ENCODE measurements around the gene TPT1.
A peak's percentile ranks its signal among the peaks of the same experiment; 100 is the strongest.

The TPT1 gene

GRCh38 chr13:45372189-45373161 lies 31.5 kb upstream of the TPT1 start:
- DNase-seq (ENCODE audit: low read depth, low spot score): no peak
- no peaks in the 10 kb centered on the region for H3K9me3 ChIP-seq (ENCODE audit: insufficient read depth, low read length)
- peaks cover 4% of the 10 kb centered on the region for H3K4me1 ChIP-seq (ENCODE audit: insufficient read depth, insufficient read length)
- no peak for TF ChIP-seq YY1 (IDR thresholded peaks at IDR 0.05; ENCODE audit: insufficient read depth, insufficient read length)
- TF ChIP-seq SUZ12 (IDR thresholded peaks at IDR 0.05; ENCODE audit: extremely low read depth, insufficient read depth, insufficient read length): no peak
- no peak for TF ChIP-seq ZNF274 (IDR thresholded peaks at IDR 0.05; ENCODE audit: low read depth, low read length)
- H3K9ac ChIP-seq (ENCODE audit: insufficient read length, low read depth): no peak overlapping the region
- H3K4me3 ChIP-seq (ENCODE audit: insufficient read length, low read depth): no peak overlapping the region
- H3K27me3 ChIP-seq (ENCODE audit: insufficient read depth, insufficient read length): no peaks in the 10 kb centered on the region
- peaks cover 6% of the 10 kb centered on the region for H3K36me3 ChIP-seq (ENCODE audit: insufficient read depth, insufficient read length, low read length)

DNA sequence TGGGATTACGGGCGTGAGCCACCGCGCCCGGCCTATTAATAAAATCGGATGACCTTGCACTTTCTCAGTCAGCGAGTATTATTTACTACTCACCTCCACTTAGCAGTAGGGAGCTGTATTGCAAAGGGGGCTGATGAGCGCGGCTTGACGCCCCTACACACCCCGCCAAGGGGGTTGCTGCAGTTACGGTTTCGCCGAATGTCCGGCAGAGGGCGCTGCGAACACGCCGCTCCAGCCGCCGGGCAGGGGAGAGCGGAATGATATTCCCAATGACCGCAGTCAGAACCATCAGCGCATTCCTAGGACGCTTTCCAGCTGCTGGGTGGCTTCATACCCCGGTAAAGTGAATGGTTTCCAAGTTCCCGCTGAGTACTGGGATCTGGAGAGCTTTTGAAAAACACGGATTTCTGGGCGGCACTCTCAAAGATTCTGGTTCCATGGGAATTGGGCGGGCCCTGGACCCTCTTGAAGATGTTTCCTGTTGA lies 30.0 kb upstream of the TPT1 start:
- H3K36me3 ChIP-seq (ENCODE audit: insufficient read depth, insufficient read length, low read length): peaks cover 6% of the 10 kb centered on the region
- no peak overlapping the region for H3K4me3 ChIP-seq (ENCODE audit: insufficient read length, low read depth)
- TF ChIP-seq YY1 (IDR thresholded peaks at IDR 0.05; ENCODE audit: insufficient read depth, insufficient read length) (no peak), SUZ12 (IDR thresholded peaks at IDR 0.05; ENCODE audit: extremely low read depth, insufficient read depth, insufficient read length) (no peak), ZNF274 (IDR thresholded peaks at IDR 0.05; ENCODE audit: low read depth, low read length) (no peak)
- H3K4me1 ChIP-seq (ENCODE audit: insufficient read depth, insufficient read length): peaks cover 4% of the 10 kb centered on the region
- H3K9ac ChIP-seq (ENCODE audit: insufficient read length, low read depth): no peak overlapping the region
- no peaks in the 10 kb centered on the region for H3K27me3 ChIP-seq (ENCODE audit: insufficient read depth, insufficient read length)
- H3K9me3 ChIP-seq (ENCODE audit: insufficient read depth, low read length): no peaks in the 10 kb centered on the region
- peak; percentile 68 for DNase-seq (ENCODE audit: low read depth, low spot score)

- Histone ChIP-seq H3K4me3 (ENCODE audit: insufficient read length, low read depth) (no peak overlapping the region), H3K4me1 (ENCODE audit: insufficient read depth, insufficient read length) (peaks cover 4% of the 10 kb centered on the region), H3K9ac (ENCODE audit: insufficient read length, low read depth) (no peak overlapping the region), H3K27me3 (ENCODE audit: insufficient read depth, insufficient read length) (no peaks in the 10 kb centered on the region), H3K9me3 (ENCODE audit: insufficient read depth, low read length) (no peaks in the 10 kb centered on the region), H3K36me3 (ENCODE audit: insufficient read depth, insufficient read length, low read length) (peaks cover 6% of the 10 kb centered on the region)
- no peak for TF ChIP-seq SUZ12 (IDR thresholded peaks at IDR 0.05; ENCODE audit: extremely low read depth, insufficient read depth, insufficient read length)
- no peak for TF ChIP-seq YY1 (IDR thresholded peaks at IDR 0.05; ENCODE audit: insufficient read depth, insufficient read length)
- TF ChIP-seq ZNF274 (IDR thresholded peaks at IDR 0.05; ENCODE audit: low read depth, low read length): no peak
- no peak for DNase-seq (ENCODE audit: low read depth, low spot score)
These were observed 28.1 kb upstream of the TPT1 start for GRCh38 chr13:45369116-45369515.

DNA sequence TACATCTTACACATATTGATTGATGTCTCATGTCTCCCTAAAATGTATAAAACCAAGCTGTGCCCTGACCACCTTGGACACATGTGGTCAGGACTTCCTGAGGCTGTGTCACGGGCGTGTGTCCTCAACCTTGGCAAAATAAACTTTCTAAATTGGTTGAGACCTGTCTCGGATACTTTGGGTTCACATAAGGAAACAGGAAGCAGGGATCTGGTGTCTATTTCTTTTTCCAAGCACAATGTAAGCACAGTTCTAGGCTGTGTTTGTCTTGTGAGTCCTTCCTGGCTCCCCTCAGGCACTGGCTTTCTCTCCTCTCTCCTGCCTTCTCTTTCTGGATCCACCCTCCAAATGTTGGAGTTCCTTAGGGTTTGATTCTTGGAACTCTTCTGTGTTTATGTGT lies 27.6 kb upstream of the TPT1 start:
- no peak for TF ChIP-seq SUZ12 (IDR thresholded peaks at IDR 0.05; ENCODE audit: extremely low read depth, insufficient read depth, insufficient read length)
- TF ChIP-seq YY1 (IDR thresholded peaks at IDR 0.05; ENCODE audit: insufficient read depth, insufficient read length): no peak
- TF ChIP-seq ZNF274 (IDR thresholded peaks at IDR 0.05; ENCODE audit: low read depth, low read length): no peak
- DNase-seq (ENCODE audit: low read depth, low spot score): no peak
- Histone ChIP-seq H3K9ac (ENCODE audit: insufficient read length, low read depth) (no peak overlapping the region), H3K27me3 (ENCODE audit: insufficient read depth, insufficient read length) (no peaks in the 10 kb centered on the region), H3K4me3 (ENCODE audit: insufficient read length, low read depth) (no peak overlapping the region), H3K9me3 (ENCODE audit: insufficient read depth, low read length) (no peaks in the 10 kb centered on the region), H3K36me3 (ENCODE audit: insufficient read depth, insufficient read length, low read length) (peaks cover 6% of the 10 kb centered on the region), H3K4me1 (ENCODE audit: insufficient read depth, insufficient read length) (peaks cover 4% of the 10 kb centered on the region)

DNA sequence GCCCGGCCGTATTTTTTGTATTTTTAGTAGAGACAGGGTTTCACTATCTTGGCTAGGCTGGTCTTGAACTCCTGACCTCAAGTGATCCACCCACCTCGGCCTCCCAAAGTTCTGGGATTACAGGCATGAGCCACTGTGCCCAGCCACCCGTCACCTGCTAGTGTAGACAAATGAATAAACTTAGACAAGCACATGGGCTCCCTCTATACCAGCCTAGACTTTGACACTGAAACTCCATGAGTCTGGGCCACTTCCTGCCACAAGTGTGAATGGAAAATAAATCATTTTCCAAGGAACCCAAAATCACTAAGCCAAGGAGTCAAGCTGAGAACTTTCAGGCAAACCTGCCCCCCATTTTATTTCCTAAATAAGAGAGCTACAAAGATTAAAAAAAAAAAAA lies 27.0 kb upstream of the TPT1 start:
- no peaks in the 10 kb centered on the region for H3K27me3 ChIP-seq (ENCODE audit: insufficient read depth, insufficient read length)
- no peak overlapping the region for H3K9ac ChIP-seq (ENCODE audit: insufficient read length, low read depth)
- no peak for TF ChIP-seq SUZ12 (IDR thresholded peaks at IDR 0.05; ENCODE audit: extremely low read depth, insufficient read depth, insufficient read length)
- TF ChIP-seq ZNF274 (IDR thresholded peaks at IDR 0.05; ENCODE audit: low read depth, low read length): no peak
- no peak for TF ChIP-seq YY1 (IDR thresholded peaks at IDR 0.05; ENCODE audit: insufficient read depth, insufficient read length)
- H3K9me3 ChIP-seq (ENCODE audit: insufficient read depth, low read length): no peaks in the 10 kb centered on the region
- peaks cover 6% of the 10 kb centered on the region for H3K4me1 ChIP-seq (ENCODE audit: insufficient read depth, insufficient read length)
- peaks cover 7% of the 10 kb centered on the region for H3K36me3 ChIP-seq (ENCODE audit: insufficient read depth, insufficient read length, low read length)
- H3K4me3 ChIP-seq (ENCODE audit: insufficient read length, low read depth): no peak overlapping the region
- no peak for DNase-seq (ENCODE audit: low read depth, low spot score)

DNA sequence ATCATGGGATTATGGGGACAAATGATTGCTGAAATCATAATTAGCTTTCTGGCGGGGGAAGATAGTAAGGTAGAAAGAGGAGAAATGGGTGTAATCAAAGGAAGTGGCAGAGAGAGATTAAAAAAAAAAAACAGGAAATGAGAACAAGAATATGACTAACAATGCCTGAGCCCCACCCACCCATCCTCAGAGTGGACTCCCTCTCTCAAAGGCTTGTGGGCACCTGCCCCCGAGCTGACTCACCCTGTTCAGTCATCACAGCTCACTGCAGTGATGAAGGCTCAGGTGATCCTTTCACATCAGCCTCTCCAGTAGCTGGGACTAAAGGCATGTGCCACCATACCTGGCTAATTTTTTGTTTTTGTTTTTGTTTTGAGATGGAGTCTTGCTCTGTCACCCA lies 26.4 kb upstream of the TPT1 start:
- Histone ChIP-seq H3K9ac (ENCODE audit: insufficient read length, low read depth) (no peak overlapping the region), H3K36me3 (ENCODE audit: insufficient read depth, insufficient read length, low read length) (peaks cover 10% of the 10 kb centered on the region), H3K4me3 (ENCODE audit: insufficient read length, low read depth) (no peak overlapping the region), H3K9me3 (ENCODE audit: insufficient read depth, low read length) (no peaks in the 10 kb centered on the region), H3K4me1 (ENCODE audit: insufficient read depth, insufficient read length) (peaks cover 6% of the 10 kb centered on the region), H3K27me3 (ENCODE audit: insufficient read depth, insufficient read length) (no peaks in the 10 kb centered on the region)
- no peak for TF ChIP-seq SUZ12 (IDR thresholded peaks at IDR 0.05; ENCODE audit: extremely low read depth, insufficient read depth, insufficient read length)
- TF ChIP-seq ZNF274 (IDR thresholded peaks at IDR 0.05; ENCODE audit: low read depth, low read length): no peak
- no peak for TF ChIP-seq YY1 (IDR thresholded peaks at IDR 0.05; ENCODE audit: insufficient read depth, insufficient read length)
- DNase-seq (ENCODE audit: low read depth, low spot score): peak; percentile 55

DNA sequence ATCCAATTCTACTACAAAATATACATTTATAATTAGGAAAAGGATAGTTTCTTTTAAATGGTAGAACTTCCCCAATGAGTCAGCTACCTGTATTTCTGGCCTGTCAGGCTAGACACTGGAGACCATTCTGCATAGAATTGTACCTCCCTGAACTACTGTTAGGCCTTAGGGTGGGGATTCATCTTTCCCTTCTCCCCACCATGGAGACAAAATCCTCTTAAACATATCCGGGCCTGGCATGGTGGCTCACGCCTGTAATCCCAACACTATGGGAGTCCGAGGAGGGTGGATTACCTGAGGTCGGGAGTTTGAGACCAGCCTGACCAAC lies 24.5 kb upstream of the TPT1 start:
- no peak overlapping the region for H3K9ac ChIP-seq (ENCODE audit: insufficient read length, low read depth)
- no peak overlapping the region for H3K4me3 ChIP-seq (ENCODE audit: insufficient read length, low read depth)
- no peaks in the 10 kb centered on the region for H3K27me3 ChIP-seq (ENCODE audit: insufficient read depth, insufficient read length)
- peaks cover 12% of the 10 kb centered on the region for H3K36me3 ChIP-seq (ENCODE audit: insufficient read depth, insufficient read length, low read length)
- TF ChIP-seq SUZ12 (IDR thresholded peaks at IDR 0.05; ENCODE audit: extremely low read depth, insufficient read depth, insufficient read length) (no peak), ZNF274 (IDR thresholded peaks at IDR 0.05; ENCODE audit: low read depth, low read length) (no peak), YY1 (IDR thresholded peaks at IDR 0.05; ENCODE audit: insufficient read depth, insufficient read length) (no peak)
- peaks cover 2% of the 10 kb centered on the region for H3K4me1 ChIP-seq (ENCODE audit: insufficient read depth, insufficient read length)
- no peaks in the 10 kb centered on the region for H3K9me3 ChIP-seq (ENCODE audit: insufficient read depth, low read length)
- DNase-seq (ENCODE audit: low read depth, low spot score): no peak

Measured in NT2/D1 (cell line).